Fibroblast of lung (primary cell): ENCODE measurements around the gene SCRG1. TPM values are rescaled to one million over a fixed set of nuclear protein-coding genes. Genes with fewer than 3 reads are reported as not detected.

Source experiments
- DNase-seq, 2 donors: peaks; one replicate each; pipeline versions ENCODE4 v3.0.0 to v3.0.0-alpha.2; 2010; ENCODE audit warnings: low read depth in 2 of 2
- H2AFZ ChIP-seq: 2 replicates; pipeline ENCODE4 v1.5.1; 2012; ENCODE audit warnings: low read length, control low read depth, inconsistent platforms
- H3K27ac ChIP-seq: 2 replicates; pipeline ENCODE4 v1.5.1; 2011; ENCODE audit warnings: low read length, control low read depth; ENCODE audit not compliant: insufficient read depth
- H3K27me3 ChIP-seq: 2 replicates; pipeline ENCODE4 v1.5.1; 2011; ENCODE audit warnings: mild to moderate bottlenecking, low read length; ENCODE audit not compliant: control insufficient read depth, insufficient read depth
- H3K36me3 ChIP-seq: 2 replicates; pipeline ENCODE4 v1.5.1; 2011; ENCODE audit warnings: low read length; ENCODE audit not compliant: control insufficient read depth, insufficient read depth
- H3K4me1 ChIP-seq: 2 replicates; pipeline ENCODE4 v1.5.1; 2011; ENCODE audit warnings: low read length; ENCODE audit not compliant: control insufficient read depth, insufficient read depth; ENCODE audit errors: extremely low read depth
- H3K4me2 ChIP-seq: 2 replicates; pipeline ENCODE4 v1.5.1; 2011; ENCODE audit warnings: low read length, control low read depth; ENCODE audit not compliant: insufficient read depth; ENCODE audit errors: extremely low read depth
- H3K4me3 ChIP-seq, 4 experiments: fragments of 200-600 bp in 1 of 4; sonication (generic) in 1 of 4; replicated peaks in 1 of 4; 2 replicates each; pipeline ENCODE4 v1.5.1; 2011 to 2016; ENCODE audit warnings: low read length in 4 of 4, low read depth in 3 of 4, mild to moderate bottlenecking in 3 of 4, control low read depth in 2 of 4, inconsistent platforms in 1 of 4, mixed read lengths in 1 of 4; ENCODE audit not compliant: insufficient read depth in 1 of 4; ENCODE audit errors: control extremely low read depth in 1 of 4
- H3K79me2 ChIP-seq: 2 replicates; pipeline ENCODE4 v1.5.1; 2012; ENCODE audit warnings: mild to moderate bottlenecking, low read length, inconsistent platforms; ENCODE audit not compliant: control insufficient read depth, insufficient read depth
- H3K9ac ChIP-seq: 2 replicates; pipeline ENCODE4 v1.5.1; 2011; ENCODE audit warnings: mild to moderate bottlenecking, low read length, control low read depth; ENCODE audit not compliant: insufficient read depth
- H3K9me3 ChIP-seq: 2 replicates; pipeline ENCODE4 v1.5.1; 2012; ENCODE audit warnings: low read depth, low read length; ENCODE audit not compliant: control insufficient read depth, insufficient read depth
- H4K20me1 ChIP-seq: 2 replicates; pipeline ENCODE4 v1.5.1; 2011; ENCODE audit warnings: low read length; ENCODE audit not compliant: control insufficient read depth, insufficient read depth; ENCODE audit errors: extremely low read depth
- CTCF ChIP-seq, 2 donors: IDR thresholded peaks in 1 of 2; conservative IDR thresholded peaks in 1 of 2; 1 replicate in 1 of 2; 2 replicates in 1 of 2; pipeline ENCODE4 v1.5.1; 2011 to 2012; ENCODE audit warnings: low read length in 2 of 2, control low read depth in 1 of 2, inconsistent platforms in 1 of 2, low read depth in 1 of 2, mild to moderate bottlenecking in 1 of 2
- EZH2 ChIP-seq: IDR thresholded peaks from 2 replicates; pipeline ENCODE4 v1.5.1; 2012; ENCODE audit warnings: low read length, control low read depth, mild to moderate bottlenecking; ENCODE audit errors: missing control alignments
- polyA plus RNA-seq, 2 donors: library from polyadenylated mRNA; depleted of rRNA in 1 of 2; stranded (reverse) in 1 of 2; unstranded in 1 of 2; fragments of >200 nt; gene quantifications; 2 replicates each; pipeline ENCODE4 v1.2.1, GENCODE V29; 2011 to 2012; ENCODE audit warnings: missing spikeins in 1 of 2
- total RNA-seq: library from RNA; depleted of rRNA; stranded (reverse); fragments of >200 nt; gene quantifications from 2 replicates; pipeline ENCODE4 v1.2.1, GENCODE V29; 2014

Gene SCRG1
- total and polyA plus RNA-seq, 2 donors (not counting 1 experiment from before 2014, with no cell fraction given): 0.17 to 0.39 TPM

GRCh38 chr4:173411106-173411693 is 12.3 kb upstream of the SCRG1 start:
- no peak for TF ChIP-seq CTCF (conservative IDR thresholded peaks at IDR 0.05 in 1 of 2, IDR thresholded peaks at IDR 0.05 in 1 of 2; ENCODE audit: low read depth in 1 of 2, low read length in 2 of 2)
- TF ChIP-seq EZH2: no peak

GRCh38 chr4:173410079-173410478 is 11.2 kb upstream of the SCRG1 start:
- H3K79me2 ChIP-seq: no peaks in the 10 kb centered on the region
- no peak overlapping the region for H3K4me2 ChIP-seq
- DNase-seq: no peak
- H3K9me3 ChIP-seq: no peaks in the 10 kb centered on the region
- H3K27ac ChIP-seq: no peak overlapping the region
- H4K20me1 ChIP-seq: no peaks in the 10 kb centered on the region
- H3K27me3 ChIP-seq: no peaks in the 10 kb centered on the region
- no peak overlapping the region for H2AFZ ChIP-seq
- H3K36me3 ChIP-seq: no peaks in the 10 kb centered on the region
- H3K4me3 ChIP-seq: no peak overlapping the region
- H3K9ac ChIP-seq: no peak overlapping the region
- TF ChIP-seq CTCF (conservative IDR thresholded peaks at IDR 0.05 in 1 of 2, IDR thresholded peaks at IDR 0.05 in 1 of 2; ENCODE audit: low read depth in 1 of 2, low read length in 2 of 2) (no peak), EZH2 (no peak)
- H3K4me1 ChIP-seq: no peaks in the 10 kb centered on the region

More at GRCh38 chr4:173411106-173411693, 12.3 kb upstream of the SCRG1 start:
- Histone ChIP-seq H3K4me1 (no peaks in the 10 kb centered on the region), H3K4me2 (no peak overlapping the region), H3K27me3 (no peaks in the 10 kb centered on the region), H4K20me1 (no peaks in the 10 kb centered on the region), H3K79me2 (no peaks in the 10 kb centered on the region), H3K9ac (no peak overlapping the region), H3K9me3 (no peaks in the 10 kb centered on the region), H3K4me3 (no peak overlapping the region), H3K27ac (no peak overlapping the region), H2AFZ (no peak overlapping the region), H3K36me3 (no peaks in the 10 kb centered on the region)
- DNase-seq: peak in 1 of 2 donors; percentile 49

GRCh38 chr4:173405840-173406606 is 7.1 kb upstream of the SCRG1 start:
- Histone ChIP-seq H3K79me2 (no peaks in the 10 kb centered on the region), H2AFZ (no peak overlapping the region), H3K4me3 (no peak overlapping the region), H3K9ac (no peak overlapping the region), H4K20me1 (no peaks in the 10 kb centered on the region), H3K27ac (no peak overlapping the region), H3K4me2 (no peak overlapping the region), H3K27me3 (no peaks in the 10 kb centered on the region), H3K36me3 (no peaks in the 10 kb centered on the region), H3K4me1 (no peaks in the 10 kb centered on the region), H3K9me3 (no peaks in the 10 kb centered on the region)
- DNase-seq: no peak
- TF ChIP-seq CTCF (conservative IDR thresholded peaks at IDR 0.05 in 1 of 2, IDR thresholded peaks at IDR 0.05 in 1 of 2; ENCODE audit: low read depth in 1 of 2, low read length in 2 of 2) (no peak), EZH2 (no peak)
